Measurements from ENCODE around the gene KRT24. TPM values are rescaled to one million over a fixed set of nuclear protein-coding genes. Genes with fewer than 3 reads are reported as not detected.

Gene KRT24
- polyA plus RNA-seq, 1 donor from 2014 or later = 0.83 TPM

- Histone ChIP-seq H3F3A (ENCODE audit: insufficient read depth, low read length, poor library complexity, severe bottlenecking) (no peaks in the 10 kb centered on the region), H3K27me3 (ENCODE audit: insufficient read depth, low read depth, low read length) (no peaks in the 10 kb centered on the region), H3K9me3 (ENCODE audit: low read length) (no peaks in the 10 kb centered on the region), H3K79me2 (replicated peaks; ENCODE audit: insufficient read depth, low read length) (no peaks in the 10 kb centered on the region), H3K9me2 (ENCODE audit: insufficient read depth, low read length) (no peaks in the 10 kb centered on the region), H4K20me1 (ENCODE audit: insufficient read depth) (no peaks in the 10 kb centered on the region), H3K27ac (ENCODE audit: low read length) (no peak overlapping the region), H3K4me2 (ENCODE audit: low read length) (no peak overlapping the region), H2AFZ (ENCODE audit: low read depth, low read length) (no peak overlapping the region), H3K9ac (ENCODE audit: low read length) (no peak overlapping the region), H3K4me3 (ENCODE audit: low read length) (no peak overlapping the region), H3K36me3 (ENCODE audit: insufficient read depth, low read length) (no peaks in the 10 kb centered on the region)
- TF ChIP-seq SMC3 (conservative IDR thresholded peaks at IDR 0.05; ENCODE audit: poor library complexity) (no peak), TAF1 (IDR thresholded peaks at IDR 0.05; ENCODE audit: low read depth) (no peak), RAD21 (conservative IDR thresholded peaks at IDR 0.05) (no peak), REST (IDR thresholded peaks at IDR 0.05; ENCODE audit: borderline replicate concordance) (no peak), EZH2 (IDR thresholded peaks at IDR 0.05; ENCODE audit: borderline replicate concordance, insufficient read depth, low read length, poor library complexity, severe bottlenecking) (no peak), EP300 (conservative IDR thresholded peaks at IDR 0.05; ENCODE audit: poor library complexity, severe bottlenecking) (no peak), POLR2AphosphoS5 (IDR thresholded peaks at IDR 0.05) (no peak), MXI1 (conservative IDR thresholded peaks at IDR 0.05; ENCODE audit: poor library complexity, severe bottlenecking) (no peak), CTCF (IDR thresholded peaks at IDR 0.05; ENCODE audit: poor library complexity, severe bottlenecking) (no peak)
These were observed 31.5 kb upstream of the KRT24 start for GRCh38 chr17:40735016-40735415.

GRCh38 chr17:40734018-40734417, 30.5 kb upstream of the KRT24 start:
- no peaks in the 10 kb centered on the region for H3K27me3 ChIP-seq (ENCODE audit: insufficient read depth, low read depth, low read length)
- no peak overlapping the region for H3K4me3 ChIP-seq (ENCODE audit: low read length)
- no peak overlapping the region for H2AFZ ChIP-seq (ENCODE audit: low read depth, low read length)
- TF ChIP-seq EZH2 (IDR thresholded peaks at IDR 0.05; ENCODE audit: borderline replicate concordance, insufficient read depth, low read length, poor library complexity, severe bottlenecking) (no peak), POLR2AphosphoS5 (IDR thresholded peaks at IDR 0.05) (no peak), CTCF (IDR thresholded peaks at IDR 0.05; ENCODE audit: poor library complexity, severe bottlenecking) (no peak)
- H3F3A ChIP-seq (ENCODE audit: insufficient read depth, low read length, poor library complexity, severe bottlenecking) = no peaks in the 10 kb centered on the region
- H3K27ac ChIP-seq (ENCODE audit: low read length) = no peak overlapping the region
- no peak overlapping the region for H3K4me2 ChIP-seq (ENCODE audit: low read length)
- no peaks in the 10 kb centered on the region for H3K9me2 ChIP-seq (ENCODE audit: insufficient read depth, low read length)
- no peaks in the 10 kb centered on the region for H3K79me2 ChIP-seq (replicated peaks; ENCODE audit: insufficient read depth, low read length)
- no peak overlapping the region for H3K9ac ChIP-seq (ENCODE audit: low read length)
- H3K36me3 ChIP-seq (ENCODE audit: insufficient read depth, low read length) = no peaks in the 10 kb centered on the region
- H3K9me3 ChIP-seq (ENCODE audit: low read length) = no peaks in the 10 kb centered on the region
- H4K20me1 ChIP-seq (ENCODE audit: insufficient read depth) = no peaks in the 10 kb centered on the region
